ENCODE results near the gene MLXIPL.
"Not testable (repeated sequence)": the region's sequence is repeated elsewhere in the genome, so short reads cannot be mapped to it uniquely, and the experiment has no call there.

The MLXIPL gene, protein sequence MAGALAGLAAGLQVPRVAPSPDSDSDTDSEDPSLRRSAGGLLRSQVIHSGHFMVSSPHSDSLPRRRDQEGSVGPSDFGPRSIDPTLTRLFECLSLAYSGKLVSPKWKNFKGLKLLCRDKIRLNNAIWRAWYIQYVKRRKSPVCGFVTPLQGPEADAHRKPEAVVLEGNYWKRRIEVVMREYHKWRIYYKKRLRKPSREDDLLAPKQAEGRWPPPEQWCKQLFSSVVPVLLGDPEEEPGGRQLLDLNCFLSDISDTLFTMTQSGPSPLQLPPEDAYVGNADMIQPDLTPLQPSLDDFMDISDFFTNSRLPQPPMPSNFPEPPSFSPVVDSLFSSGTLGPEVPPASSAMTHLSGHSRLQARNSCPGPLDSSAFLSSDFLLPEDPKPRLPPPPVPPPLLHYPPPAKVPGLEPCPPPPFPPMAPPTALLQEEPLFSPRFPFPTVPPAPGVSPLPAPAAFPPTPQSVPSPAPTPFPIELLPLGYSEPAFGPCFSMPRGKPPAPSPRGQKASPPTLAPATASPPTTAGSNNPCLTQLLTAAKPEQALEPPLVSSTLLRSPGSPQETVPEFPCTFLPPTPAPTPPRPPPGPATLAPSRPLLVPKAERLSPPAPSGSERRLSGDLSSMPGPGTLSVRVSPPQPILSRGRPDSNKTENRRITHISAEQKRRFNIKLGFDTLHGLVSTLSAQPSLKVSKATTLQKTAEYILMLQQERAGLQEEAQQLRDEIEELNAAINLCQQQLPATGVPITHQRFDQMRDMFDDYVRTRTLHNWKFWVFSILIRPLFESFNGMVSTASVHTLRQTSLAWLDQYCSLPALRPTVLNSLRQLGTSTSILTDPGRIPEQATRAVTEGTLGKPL

DNA sequence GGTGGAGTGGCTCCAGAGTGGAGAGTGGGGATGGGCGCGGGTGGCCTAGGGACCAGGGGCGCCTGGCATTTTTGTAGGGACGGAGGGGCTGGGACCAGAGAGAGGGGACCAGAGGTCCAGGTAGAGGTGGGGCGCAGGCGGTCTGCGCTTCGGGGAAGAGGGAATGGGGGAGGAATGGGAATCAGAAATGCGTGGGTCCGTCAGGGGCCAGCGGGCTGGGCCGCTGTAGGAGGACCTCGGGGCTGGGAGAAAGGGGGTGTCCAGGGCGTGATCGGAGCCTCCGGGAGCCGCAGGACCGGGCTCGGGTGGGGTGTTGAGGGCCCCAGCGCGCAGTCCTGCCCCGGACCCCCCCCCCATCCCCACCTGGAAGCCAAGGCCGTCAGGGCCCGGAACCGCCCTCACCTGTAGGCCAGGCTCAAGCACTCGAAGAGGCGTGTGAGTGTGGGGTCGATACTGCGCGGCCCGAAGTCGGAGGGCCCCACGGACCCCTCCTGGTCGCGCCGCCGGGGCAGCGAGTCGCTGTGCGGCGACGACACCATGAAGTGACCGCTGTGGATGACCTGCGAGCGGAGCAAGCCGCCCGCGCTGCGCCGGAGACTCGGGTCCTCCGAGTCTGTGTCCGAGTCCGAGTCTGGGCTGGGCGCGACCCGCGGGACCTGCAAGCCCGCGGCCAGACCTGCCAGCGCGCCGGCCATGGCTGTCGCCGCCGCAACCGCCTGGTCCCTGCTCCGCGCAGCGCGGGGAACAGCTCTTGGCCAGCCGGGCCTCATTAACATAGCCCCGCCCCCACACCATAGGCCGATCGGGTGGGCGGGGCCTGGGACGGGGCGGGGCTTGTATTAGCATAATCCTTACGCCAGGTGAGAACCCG is at the start of gene MLXIPL:
Gene MLXIPL (minus strand): TSS at position 725 of the 871 bp plus-strand sequence. CDS start 30 bp downstream, at position 695.
- DNase-seq = peak; percentile 45 to 56

DNA sequence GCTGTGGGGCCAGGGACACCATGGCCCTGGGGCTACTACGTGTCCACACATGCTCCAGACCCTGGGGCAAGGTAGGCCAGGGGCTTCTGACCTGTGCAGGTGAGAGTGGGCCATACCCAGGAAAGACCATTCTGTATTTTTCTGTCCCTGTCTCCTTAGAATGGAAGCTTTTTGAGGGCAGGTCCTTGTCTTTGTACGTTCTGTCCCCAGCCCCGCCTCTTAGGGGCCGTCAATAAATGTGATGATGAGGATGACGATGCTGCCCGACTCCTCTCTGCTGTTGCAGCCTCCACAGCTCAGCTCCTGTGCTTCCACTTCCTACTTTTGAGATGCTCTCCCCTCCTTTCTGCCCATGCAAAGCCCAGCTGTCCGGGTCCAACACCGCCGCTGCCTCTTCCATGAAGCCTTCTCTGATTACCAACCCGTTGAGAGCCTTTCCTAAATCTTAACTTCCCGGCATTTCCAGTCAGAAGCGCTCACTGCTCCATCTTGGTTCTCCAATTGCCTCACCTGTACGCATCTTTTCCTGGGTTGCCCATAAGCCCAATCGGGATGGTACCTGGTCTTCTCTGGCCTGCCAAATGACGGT is 47.6 kb upstream of the MLXIPL start:
- DNase-seq = no peak

DNA sequence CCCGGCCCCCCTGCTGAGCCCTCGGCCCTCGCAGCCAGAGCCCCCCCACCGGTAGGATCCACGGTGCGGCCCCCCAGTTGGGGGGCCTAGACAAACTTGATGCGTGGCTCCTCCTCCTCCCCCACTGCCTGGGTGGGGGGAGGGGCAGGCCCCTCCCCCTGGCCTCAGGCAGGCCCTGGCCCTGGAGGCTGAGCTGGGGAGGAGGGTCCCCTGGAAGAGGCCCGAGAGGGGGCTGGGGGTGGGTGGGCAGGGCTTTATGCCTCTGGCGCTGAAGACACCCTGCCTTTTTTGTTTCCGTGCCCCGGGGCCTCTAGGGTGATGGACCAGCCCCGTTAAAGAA is 47.0 kb upstream of the MLXIPL start:
- no peak for DNase-seq

DNA sequence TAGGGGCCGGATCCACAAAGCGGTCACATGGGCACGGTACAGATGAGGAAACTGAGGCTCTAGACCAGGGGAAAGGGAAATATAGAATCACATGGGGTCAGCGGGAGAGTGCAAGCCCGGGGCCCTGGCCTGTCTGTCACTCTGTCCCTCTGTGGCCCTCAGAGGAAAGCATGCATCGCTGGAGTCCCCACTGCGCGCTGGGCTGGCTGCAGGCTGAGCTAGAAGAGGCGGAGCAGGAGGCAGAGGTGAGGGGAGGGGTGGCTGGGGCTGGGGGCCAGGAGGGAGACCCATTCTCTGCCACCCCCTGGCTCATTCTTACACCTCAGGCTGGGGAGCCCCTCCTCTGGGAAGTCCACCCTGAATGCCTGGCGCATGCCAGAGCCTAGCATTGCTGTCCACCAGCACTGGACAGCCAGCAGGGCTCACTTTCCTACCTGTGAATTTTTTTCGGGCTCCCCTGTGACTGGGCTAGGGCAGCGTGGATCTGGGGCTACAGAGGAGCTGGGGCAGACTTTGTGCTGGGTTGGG is 45.6 kb upstream of the MLXIPL start:
- no peak for DNase-seq

DNA sequence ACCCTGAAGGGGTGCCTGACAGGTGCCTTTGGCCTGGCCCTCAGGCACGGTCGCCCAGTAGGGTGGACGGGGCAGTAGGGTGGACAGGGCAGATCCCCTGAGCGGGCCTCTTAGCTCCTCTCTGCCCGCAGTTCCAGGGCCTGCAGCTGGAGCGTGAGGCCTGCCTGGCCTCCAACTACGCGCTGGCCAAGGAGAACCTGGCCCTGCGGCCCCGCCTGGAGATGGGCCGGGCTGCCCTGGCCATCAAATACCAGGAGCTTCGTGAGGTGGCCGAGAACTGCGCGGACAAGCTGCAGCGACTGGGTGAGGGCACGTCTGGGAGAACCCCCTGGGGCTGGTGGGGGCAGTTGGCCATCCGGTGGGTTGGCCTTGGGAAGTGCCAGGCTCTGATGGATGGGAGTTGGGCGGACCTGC is 45.0 kb upstream of the MLXIPL start:
- DNase-seq = no peak

DNA sequence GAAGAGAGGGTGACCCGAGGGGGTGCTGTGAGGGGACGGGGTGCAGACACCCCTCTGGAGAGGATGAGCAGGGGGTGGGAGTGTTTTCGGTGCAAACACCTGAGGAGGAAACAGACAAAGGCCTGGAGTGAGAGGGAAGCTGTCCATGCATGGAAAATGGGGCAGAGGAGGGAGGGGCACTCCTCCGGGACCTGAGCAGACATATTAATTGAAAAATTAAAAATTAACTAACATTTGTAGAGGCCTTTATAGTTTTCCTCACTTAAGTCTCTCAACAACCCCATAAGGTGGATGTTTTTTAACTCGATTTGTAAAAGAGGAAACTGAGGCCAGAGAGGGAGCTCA is 44.5 kb upstream of the MLXIPL start:
- DNase-seq = no peak

DNA sequence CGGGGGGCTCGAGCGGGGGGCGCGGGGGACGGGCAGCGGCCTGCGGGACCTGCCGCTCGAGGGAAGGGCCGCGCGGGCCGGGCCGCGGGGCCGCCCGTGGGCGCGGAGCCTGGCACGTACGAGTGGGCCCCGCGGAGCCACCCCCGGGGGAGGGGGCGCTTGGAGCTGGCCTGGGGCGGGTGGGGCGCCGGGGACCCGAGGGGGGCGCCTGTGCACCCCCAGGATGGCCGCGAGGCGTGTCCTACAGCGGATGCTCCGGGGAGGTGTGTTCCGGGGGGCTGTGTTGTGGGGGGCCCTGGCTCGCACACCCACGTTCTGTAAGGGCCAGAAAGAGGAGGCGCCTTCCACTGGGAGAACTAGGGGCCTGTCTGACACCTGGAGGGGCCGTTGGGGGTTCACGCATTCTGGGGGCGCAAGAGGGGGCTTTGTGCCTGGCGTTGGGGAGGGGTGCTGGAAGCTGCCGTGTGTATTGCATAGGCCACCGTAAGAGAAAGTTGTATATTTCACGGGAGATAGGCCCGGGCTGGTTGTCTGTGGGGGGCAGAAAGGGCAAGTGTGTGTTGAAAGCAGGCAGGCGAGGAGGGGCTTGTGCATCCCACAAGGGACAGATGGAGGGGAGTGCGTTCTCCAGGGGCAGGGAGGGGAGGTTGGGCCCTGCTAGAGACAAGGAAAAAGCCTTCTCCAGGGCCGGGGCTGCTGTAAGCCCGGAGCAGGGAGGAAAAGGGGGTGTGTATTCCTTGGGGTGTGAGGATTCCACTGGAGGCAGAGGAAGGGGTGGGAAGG is 44.0 kb upstream of the MLXIPL start:
- DNase-seq = no peak

DNA sequence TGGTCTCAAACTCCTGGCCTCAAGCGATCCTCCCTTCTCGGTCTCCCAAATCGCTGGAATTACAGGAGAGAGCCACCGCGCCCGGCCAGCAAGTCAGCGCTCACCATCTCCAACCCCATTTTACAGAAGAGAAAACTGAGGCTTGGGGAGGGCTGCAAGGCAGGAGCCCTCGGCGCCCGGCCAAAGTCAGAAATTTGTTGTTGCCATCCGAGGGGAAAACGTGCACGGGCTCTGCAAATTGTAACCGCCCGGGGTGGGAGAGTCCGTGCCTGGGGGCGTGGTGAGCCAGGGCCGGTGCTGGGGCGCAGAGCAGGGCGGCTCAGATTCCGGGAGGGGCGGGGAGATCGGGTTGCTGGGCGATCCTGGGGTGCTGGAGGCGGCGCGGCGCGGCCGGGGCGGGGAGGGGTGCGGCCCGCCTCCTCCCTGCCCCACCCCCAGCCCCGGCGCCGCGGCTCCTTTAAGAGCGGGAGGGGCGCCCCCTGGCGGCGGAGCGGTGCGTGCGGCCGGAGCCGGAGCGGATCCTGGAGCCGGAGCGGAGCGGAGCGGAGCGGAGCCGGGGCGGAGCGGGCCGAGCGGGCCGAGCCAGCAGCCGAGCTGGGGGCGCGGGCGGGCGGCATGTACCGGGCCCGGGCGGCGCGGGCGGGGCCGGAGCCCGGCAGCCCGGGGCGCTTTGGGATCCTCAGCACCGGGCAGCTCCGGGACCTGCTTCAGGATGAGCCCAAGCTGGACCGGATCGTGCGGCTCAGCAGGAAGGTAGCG is 43.2 kb upstream of the MLXIPL start, which contains the start of gene VPS37D:
Gene VPS37D (plus strand): TSS at position 488 of the 759 bp plus-strand sequence. CDS start 128 bp downstream, at position 616.
- peak; percentile 93 for DNase-seq

DNA sequence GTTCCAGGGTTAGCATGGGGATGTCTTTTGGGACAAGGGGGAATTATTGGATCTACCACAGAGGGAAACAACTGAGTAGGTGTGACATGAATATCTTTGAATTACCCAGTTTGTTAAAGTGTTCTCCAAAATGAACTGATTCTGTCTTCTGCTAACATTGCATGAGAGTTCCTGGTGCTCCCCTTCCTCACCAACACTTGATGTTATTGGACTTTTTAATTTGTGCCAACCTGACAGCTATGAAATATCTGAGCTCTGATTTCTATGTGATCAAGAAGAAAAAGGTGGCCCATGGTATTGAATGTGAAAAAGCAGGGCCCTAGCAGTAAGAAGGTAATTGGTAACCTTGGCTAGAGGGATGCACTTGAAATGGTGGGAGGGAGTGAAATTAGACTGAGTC is 38.7 kb upstream of the MLXIPL start:
- DNase-seq = no peak

DNA sequence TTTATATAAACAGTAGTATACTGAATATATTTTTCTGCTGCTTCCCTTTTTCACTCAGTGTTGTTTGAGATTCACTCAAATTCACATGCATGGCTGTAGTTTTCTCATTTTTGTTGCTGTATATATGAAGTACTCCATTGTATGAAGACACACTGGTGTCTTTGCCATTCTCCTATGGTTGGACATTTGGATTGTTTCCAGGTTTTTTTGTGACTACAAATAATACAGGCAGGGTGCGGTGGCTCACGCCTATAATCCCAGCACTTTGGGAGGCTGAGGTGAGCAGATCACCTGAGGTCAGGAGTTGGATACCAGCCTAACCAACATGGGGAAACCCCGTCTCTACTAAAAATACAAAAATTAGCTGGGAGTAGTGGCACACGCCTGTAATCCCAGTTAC is 36.3 kb upstream of the MLXIPL start:
- not testable (repeated sequence) for DNase-seq

DNA sequence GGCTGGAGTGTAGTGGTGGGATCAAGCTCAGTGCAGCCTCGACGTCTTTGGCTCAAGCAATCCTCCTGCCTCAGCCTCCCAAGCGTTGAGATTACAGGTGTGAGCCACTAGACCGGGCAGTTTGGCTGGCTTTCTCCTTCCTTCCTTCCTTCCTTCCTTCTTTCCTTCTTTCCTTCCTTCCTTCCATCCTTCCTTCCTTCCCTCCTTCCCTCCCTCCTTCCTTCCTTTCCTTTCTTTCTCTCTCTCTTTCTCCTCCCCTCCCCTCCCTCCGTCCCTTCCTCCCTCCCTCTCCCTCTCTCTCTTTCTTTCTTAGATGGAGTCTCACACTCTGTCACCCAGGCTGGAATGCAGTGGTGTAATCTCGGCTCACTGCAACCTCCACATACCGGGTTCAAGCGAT is 35.7 kb upstream of the MLXIPL start:
- DNase-seq = no peak

DNA sequence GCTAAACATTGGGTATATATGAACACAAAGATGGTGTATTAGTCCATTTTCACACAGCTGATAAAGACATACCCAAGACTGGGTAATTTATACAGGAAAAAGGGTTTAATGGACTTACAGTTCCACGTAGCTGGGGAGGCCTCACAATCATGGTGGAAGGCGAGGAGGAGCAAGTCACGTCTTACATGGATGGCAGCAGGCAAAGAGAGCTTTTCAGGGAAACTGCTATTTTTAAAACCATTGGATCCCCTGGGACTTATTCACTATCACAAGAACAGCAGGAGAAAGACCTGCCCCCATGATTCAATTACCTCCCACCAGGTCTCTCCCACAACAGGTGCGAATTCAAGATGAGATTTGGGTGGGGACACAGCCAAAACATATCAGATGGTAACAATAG is 31.0 kb upstream of the MLXIPL start:
- DNase-seq = not testable (repeated sequence)

DNA sequence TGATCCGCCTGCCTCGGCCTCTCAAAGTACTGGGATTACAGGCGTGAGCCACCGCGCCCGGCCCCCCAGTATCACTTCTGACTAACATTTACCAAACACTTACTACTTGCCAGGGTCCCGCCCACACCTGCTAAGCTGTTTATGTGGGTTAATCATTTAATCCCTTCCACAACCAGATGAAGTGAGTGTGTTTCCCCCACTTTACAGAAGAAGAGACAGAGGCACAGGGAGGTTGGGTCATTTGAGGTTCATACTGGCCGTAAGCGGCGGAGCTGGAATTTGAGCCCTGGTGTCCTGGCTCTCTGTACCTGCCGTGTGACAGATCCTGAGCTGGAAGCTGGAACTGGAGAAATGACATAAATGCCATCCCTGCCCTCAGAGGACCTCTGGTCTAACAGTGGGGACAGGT is 28.2 kb upstream of the MLXIPL start:
- no peak for DNase-seq

DNA sequence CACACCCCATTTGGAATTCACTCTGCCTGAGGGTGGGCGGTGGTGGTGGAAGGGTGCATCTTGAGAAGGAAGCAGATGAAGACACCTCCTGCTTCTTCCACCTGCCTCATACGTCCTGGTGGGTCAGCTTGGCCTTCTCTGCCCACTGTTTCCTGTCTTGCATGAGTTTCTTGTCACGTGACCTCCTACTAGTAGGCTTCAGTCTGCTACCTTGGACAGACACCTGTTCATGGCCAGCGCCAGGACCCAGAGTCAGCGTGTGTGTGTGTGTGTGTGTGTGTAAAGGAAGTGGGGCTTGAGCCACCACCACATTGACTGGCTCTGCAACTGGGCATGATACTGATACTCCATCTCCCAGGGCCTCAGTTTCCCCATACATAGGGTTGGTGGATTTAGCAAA is 26.2 kb upstream of the MLXIPL start:
- no peak for DNase-seq

DNA sequence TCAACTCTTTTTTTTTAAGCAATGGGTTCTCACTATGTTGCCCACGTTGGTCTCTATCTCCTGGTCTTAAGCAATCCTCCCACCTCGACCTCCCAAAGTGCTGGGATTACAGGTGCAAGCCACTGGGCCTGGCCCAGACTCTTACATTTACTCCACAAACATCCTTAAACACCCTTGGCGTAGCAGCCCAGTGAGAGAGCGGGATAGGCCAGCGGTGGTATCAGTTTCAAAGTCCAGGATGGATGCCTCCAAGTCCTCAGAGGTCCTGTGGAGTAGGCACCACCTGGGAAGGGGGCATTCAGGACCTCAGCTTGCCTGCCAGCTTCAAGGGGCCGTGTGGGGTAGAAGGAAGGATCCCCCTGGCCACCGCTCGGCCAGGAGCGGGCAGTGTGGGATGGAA is 25.3 kb upstream of the MLXIPL start:
- DNase-seq = no peak

DNA sequence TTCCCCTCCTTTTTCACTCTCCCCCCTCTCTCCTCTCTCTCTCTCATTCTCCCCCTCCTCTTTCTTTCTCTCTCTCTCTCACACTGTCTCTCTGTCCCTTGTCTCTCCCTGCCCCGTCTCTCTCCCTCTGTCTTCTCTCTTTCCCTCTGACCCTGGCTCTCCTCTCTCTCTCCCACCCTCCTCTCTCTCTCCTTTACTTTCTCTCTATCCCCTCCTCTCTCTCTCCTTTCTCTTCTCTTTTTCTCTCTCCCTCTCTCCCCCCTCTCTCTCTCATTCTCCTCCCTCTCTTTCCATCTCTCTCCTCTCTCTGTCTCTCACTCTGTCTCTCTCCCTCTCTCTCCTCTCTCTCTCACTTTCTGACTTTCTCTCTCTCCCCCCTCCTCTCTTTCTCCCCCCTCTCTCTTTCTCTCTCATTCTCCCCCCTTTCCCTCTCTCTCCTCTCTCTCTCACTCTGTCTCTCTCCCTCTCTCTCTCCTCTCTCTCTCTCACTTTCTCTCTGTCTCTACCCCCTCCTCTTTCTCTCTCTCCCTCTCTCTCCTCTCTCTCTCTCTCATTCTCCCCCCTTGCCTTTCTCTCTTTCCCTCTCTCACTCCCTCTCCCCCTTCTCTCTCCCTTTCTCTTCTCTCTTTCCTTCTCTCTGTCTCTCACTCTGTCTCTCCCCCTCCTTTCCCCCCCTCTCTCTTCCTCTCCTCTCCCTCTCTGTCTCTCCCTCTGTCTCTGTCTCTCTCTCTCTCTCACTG is 24.4 kb upstream of the MLXIPL start:
- no peak for DNase-seq

DNA sequence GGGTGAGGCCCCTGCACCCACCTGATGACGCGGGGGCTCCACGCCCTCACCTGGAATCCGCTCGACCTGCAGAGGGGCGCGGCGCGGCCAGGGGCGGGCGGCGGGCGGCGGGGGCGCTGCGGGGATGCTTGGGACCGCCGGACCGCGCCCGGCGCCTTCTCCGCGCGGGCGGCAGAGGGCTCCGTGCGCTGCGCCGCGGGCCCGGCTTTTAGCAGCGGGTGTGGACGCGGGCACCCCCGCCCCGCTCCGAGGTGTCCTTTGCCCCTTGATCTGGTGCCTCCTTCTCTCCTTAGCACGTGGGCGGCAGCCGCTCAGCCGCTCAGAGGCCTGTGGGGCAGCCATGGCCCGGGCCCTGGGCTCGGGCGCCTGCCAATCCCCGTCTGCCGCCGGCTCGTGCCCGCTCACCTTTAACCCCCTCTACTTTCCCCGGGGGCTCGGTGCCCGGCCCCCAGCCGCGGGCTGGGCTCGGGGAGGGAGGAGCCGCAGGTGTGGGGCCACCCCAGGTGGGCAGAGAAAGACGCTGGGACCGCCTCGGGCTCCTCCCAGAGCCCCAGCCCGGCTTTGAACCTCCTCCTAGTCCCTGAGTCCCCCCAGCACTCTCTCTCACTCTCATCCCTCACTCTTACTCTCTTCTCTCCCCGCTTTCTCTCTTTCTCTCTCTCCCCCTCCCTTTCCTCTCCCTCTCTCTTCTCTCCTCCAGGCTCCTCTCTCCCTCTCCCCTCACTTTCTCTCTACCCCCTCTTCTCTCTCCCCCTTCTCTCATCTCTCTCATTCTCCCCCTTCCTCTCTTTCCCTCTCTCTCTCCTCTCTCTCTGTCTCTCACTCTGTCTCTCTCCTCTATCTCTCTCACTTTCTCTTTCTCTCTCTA is 23.6 kb upstream of the MLXIPL start:
- peak; percentile 17 to 22 for DNase-seq

DNA sequence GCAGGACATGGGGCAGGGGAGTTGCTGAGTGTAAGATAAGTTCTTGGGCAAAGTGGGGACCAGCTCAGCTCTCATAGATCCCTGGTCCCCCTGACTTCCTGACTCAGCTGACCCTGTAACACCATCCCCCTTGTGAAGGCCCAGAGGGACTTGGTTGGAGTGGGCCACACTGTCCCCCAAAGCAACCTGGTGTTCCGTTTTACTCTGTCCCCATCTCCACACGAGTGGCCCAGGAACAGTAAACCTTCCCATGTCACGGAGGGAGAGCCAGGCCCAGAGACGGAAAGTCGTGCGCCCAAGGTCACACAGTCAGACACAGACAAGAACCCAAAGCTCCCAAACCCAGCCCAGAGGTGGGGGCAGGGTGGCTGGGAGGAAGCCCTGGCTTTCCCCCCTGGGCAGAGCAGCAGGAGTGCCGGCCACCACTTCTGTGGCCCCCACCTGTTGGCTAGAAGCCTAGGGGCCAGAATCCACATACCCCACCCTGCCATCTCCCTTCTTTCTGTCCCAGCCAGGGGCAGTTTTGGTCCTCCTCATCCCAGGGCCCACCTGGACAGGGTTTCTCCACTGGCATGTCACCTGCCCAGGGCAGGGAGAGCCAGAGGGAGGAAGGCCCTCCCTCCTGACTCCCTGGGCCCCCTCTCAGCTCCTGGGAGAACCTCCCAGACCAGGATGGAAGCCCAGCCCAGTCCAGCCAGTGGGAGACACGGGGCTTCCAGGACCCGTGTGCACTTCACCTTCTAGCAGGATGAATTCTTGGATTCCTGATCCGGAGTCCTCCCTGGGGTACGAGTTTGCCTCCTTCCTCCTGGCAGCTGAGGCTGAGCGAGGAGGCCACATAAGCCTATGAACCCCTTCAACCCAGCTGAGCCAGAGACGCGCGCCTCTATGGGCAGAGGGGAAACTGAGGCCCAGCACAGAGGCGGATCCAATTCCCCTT is 22.7 kb upstream of the MLXIPL start:
- DNase-seq = no peak

Data from activated CD4-positive, alpha-beta T cell treated with anti-CD3 and anti-CD28 coated beads for 4 hours (primary cell).